ENCODE data around the gene HMGCL.

- no peak for TF ChIP-seq CTCF (conservative IDR thresholded peaks at IDR 0.05 in 1 of 2, IDR thresholded peaks at IDR 0.05 in 1 of 2; ENCODE audit: extremely low read depth in 1 of 2, insufficient read depth in 1 of 2, low read depth in 1 of 2, low read length in 2 of 2)
- no peak for TF ChIP-seq EZH2 (IDR thresholded peaks at IDR 0.05; ENCODE audit: borderline replicate concordance, low read length)
These were observed 12.7 kb upstream of the HMGCL start for GRCh38 chr1:23837908-23838307.

Data from mammary epithelial cell (primary cell).